Neutrophil (primary cell): Measurements from ENCODE around the gene ENTPD2.
A peak's percentile ranks its signal among the peaks of the same experiment; 100 is the strongest.

Experiments used
- H3K27ac ChIP-seq: fragments of 200-600 bp; sonication (generic); 2 replicates; pipeline ENCODE4 v1.5.1; 2016; ENCODE audit warnings: mild to moderate bottlenecking, moderate library complexity
- H3K27me3 ChIP-seq: fragments of 200-600 bp; sonication (generic); 2 replicates; pipeline ENCODE4 v1.6.0; 2016; ENCODE audit warnings: mild to moderate bottlenecking
- H3K36me3 ChIP-seq: fragments of 200-600 bp; sonication (generic); 2 replicates; pipeline ENCODE4 v1.5.1; 2017
- H3K4me1 ChIP-seq, 2 experiments: fragments of 200-600 bp in 1 of 2; sonication (generic) in 1 of 2; 1 replicate in 1 of 2; 2 replicates in 1 of 2; pipeline versions ENCODE4 v1.5.1 to v1.6.1; 2013 to 2016; ENCODE audit warnings: low read depth in 1 of 2, low read length in 1 of 2, mild to moderate bottlenecking in 1 of 2, moderate library complexity in 1 of 2; ENCODE audit not compliant: control insufficient read depth in 1 of 2, insufficient read depth in 1 of 2
- H3K4me3 ChIP-seq, 2 experiments: fragments of 200-600 bp in 1 of 2; sonication (generic) in 1 of 2; 1 replicate in 1 of 2; 2 replicates in 1 of 2; pipeline ENCODE4 v1.5.1; 2013 to 2016; ENCODE audit warnings: low read depth in 1 of 2, low read length in 1 of 2, mild to moderate bottlenecking in 1 of 2, moderate library complexity in 1 of 2
- H3K9me3 ChIP-seq: fragments of 200-600 bp; sonication (generic); 2 replicates; pipeline ENCODE4 v1.5.1; 2016
- TF ChIP-seq, protein P1 (sequence below): fragments of 200-600 bp; sonication (generic); IDR thresholded peaks from 2 replicates; pipeline ENCODE4 v1.5.1; 2016; ENCODE audit warnings: antibody characterized with exemption

The ENTPD2 gene

DNA sequence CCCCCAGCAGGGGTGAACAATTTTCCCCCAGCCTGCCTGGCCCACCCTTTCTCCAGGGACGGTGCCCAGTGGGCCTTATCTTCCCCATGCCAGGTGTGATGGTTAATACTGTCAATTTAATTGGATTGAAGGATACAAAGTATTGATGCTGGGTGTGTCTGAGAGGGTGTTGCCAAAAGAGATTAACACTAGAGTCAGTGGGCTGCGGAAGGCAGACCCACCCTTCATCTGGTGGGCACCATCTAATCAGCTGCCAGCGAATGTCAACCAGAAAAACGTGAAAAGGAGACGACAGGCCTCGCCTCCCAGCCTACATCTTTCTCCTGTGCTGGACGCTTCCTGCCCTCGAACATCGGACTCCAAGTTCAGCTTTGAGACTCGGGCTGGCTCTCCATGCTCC lies 16.4 kb downstream of the ENTPD2 start:
- H3K27me3 ChIP-seq = peaks cover 21% of the 10 kb centered on the region
- H3K36me3 ChIP-seq = peaks cover 45% of the 10 kb centered on the region
- no peak overlapping the region for H3K27ac ChIP-seq
- no peaks in the 10 kb centered on the region for H3K9me3 ChIP-seq
- peaks cover 34% of the 10 kb centered on the region in 2 experiments for H3K4me1 ChIP-seq
- TF ChIP-seq, protein P1, sequence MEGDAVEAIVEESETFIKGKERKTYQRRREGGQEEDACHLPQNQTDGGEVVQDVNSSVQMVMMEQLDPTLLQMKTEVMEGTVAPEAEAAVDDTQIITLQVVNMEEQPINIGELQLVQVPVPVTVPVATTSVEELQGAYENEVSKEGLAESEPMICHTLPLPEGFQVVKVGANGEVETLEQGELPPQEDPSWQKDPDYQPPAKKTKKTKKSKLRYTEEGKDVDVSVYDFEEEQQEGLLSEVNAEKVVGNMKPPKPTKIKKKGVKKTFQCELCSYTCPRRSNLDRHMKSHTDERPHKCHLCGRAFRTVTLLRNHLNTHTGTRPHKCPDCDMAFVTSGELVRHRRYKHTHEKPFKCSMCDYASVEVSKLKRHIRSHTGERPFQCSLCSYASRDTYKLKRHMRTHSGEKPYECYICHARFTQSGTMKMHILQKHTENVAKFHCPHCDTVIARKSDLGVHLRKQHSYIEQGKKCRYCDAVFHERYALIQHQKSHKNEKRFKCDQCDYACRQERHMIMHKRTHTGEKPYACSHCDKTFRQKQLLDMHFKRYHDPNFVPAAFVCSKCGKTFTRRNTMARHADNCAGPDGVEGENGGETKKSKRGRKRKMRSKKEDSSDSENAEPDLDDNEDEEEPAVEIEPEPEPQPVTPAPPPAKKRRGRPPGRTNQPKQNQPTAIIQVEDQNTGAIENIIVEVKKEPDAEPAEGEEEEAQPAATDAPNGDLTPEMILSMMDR = no peak
- no peak overlapping the region for H3K4me3 ChIP-seq

DNA sequence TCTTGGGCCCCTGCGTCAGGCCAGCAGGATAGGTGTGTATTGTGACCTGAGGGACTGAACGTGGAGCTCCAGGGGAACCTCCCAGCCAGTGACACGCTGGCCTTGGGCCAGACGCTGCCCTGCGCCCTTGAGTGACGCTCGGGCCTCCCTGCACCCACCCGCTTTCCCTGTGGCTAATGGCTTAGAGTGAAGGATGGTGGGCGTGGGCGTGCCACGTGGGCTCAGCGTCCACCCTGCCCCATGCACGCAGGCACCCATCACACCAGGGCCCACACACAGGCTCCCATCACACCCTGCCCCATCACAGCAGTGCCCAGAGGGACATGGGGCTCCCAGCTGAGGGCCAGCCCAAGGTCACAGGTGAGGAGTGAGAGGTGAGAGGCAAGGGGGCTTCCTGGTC lies 16.8 kb downstream of the ENTPD2 start:
- TF ChIP-seq, protein P1 = no peak
- Histone ChIP-seq H3K9me3 (no peaks in the 10 kb centered on the region), H3K27me3 (peaks cover 19% of the 10 kb centered on the region)

DNA sequence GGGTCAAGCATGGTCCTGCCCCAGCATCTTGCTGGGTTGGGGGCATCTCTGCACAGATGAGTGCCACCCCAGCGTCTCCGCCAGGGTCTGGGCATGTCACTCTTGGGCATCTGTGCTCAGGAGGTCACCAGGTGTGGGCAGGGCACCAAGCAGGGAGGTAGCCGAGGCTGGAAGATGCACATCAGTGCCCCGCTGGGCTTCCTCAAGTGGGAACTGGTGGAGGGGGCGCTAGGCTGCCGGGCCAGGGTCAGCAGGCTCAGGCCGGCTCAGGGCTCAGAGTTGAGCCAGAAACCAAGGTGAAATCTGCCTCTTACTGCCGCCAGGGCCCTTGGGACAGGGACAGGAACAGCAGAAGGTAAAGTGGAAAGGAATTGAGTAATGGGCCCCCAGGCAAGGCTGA lies 17.9 kb downstream of the ENTPD2 start:
- Histone ChIP-seq H3K4me1 (peaks cover 49% of the 10 kb centered on the region in 2 experiments), H3K27me3 (peaks cover 8% of the 10 kb centered on the region), H3K4me3 (peak overlapping the region in 1 of 2 experiments; percentile 83), H3K9me3 (no peaks in the 10 kb centered on the region), H3K27ac (no peak overlapping the region), H3K36me3 (peaks cover 50% of the 10 kb centered on the region)
- TF ChIP-seq, protein P1 = no peak

More for the DNA sequence above, 16.8 kb downstream of the ENTPD2 start:
- Histone ChIP-seq H3K27ac (no peak overlapping the region), H3K4me1 (peaks cover 38% of the 10 kb centered on the region in 2 experiments), H3K4me3 (no peak overlapping the region), H3K36me3 (peaks cover 45% of the 10 kb centered on the region)

DNA sequence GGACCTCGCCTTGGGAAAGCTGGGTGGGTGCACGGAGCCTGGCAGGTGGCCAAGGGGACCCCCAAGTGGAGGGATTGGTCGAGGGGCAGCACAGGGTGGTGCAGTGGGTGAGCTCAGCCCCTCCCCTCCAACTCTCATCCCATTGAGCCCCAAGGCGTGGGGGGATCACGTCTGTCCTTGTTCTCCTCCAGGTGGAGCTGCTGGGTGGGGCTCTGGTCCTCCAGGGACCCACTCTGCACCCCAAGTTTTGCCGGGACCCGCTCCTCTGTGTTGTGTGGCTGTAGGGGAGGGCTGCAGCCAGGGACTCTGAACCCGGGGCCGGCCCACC lies 18.4 kb downstream of the ENTPD2 start:
- TF ChIP-seq, protein P1 = no peak
- Histone ChIP-seq H3K36me3 (peaks cover 54% of the 10 kb centered on the region), H3K27me3 (peaks cover 4% of the 10 kb centered on the region), H3K4me1 (peaks cover 50 to 54% of the 10 kb centered on the region in 2 experiments), H3K27ac (peak overlapping the region; percentile 91), H3K9me3 (no peaks in the 10 kb centered on the region), H3K4me3 (peak overlapping the region; percentile 83 to 86)

DNA sequence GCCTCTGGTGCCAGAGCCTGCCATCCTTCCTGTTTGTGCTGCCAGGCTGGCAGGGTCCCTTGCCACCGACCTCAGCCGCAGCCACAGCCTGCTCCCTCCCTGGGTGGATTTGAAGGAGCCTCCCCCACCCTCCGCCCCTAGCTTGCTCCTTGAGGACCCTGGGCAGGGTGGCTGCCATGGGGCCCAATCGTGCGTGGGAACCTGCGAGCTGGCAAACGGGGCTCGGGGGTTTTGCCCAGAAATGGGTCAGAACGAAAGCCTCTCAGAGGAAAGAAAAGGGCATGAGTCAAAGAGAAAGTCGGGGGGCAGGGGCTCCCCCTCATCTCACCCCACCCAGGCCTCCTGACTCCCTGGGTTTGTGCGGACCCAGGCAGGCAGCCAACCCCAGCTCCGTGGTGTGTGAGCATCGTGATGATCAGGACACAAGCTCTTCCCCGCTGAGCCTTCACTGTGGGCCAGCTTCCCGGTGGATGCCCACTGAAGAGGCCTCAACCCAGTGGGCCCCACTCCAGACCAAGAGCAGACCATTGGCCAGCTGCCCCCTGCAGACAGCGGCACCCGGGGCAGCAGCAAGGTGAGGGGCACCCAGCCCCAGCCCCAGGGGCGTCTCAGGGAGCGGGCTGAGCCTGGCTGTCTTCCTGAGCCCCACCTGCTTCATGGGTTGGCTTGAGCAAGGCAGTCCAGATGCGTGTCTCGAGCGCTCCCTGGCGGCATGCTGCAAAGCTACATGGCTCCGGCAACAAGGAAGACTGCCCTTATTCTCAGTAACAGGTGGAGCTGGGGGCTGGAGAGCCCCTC lies 19.0 kb downstream of the ENTPD2 start:
- Histone ChIP-seq H3K9me3 (no peaks in the 10 kb centered on the region), H3K4me3 (peak overlapping the region; percentile 83 to 86), H3K27me3 (no peaks in the 10 kb centered on the region), H3K36me3 (peaks cover 54% of the 10 kb centered on the region), H3K27ac (peak overlapping the region; percentile 91), H3K4me1 (peaks cover 50 to 59% of the 10 kb centered on the region in 2 experiments)
- TF ChIP-seq, protein P1 = peak; percentile 93
